Activated naive CD4-positive, alpha-beta T cell treated with anti-CD3 and anti-CD28 coated beads, Interleukin-2, amount 10 ng/mL, durations not matched to agents 7 days and 5 days (primary cell): Measurements from ENCODE around the gene SIN3B.

ENCODE experiments used
- CTCF ChIA-PET: fragments of 350-600 bp; sonication (Branson Sonifier 250); formaldehyde crosslinking; loops from one replicate; lab custom pipeline; 2021; ENCODE audit warnings: antibody characterized with exemption; lab: Charles Lee
- DNase-seq: peaks from one replicate; pipeline ENCODE4 v3.0.0-alpha.2; 2020
- H3K27ac Mint-ChIP-seq: one replicate; pipeline ENCODE4 v1.8.0; 2021; ENCODE audit warnings: mild to moderate bottlenecking, moderate library complexity, mixed read lengths
- H3K27me3 Mint-ChIP-seq: one replicate; pipeline ENCODE4 v1.8.0; 2021; ENCODE audit warnings: mild to moderate bottlenecking, mixed read lengths
- H3K36me3 Mint-ChIP-seq: one replicate; pipeline ENCODE4 v1.8.0; 2021; ENCODE audit warnings: mixed read lengths
- H3K4me1 Mint-ChIP-seq: one replicate; pipeline ENCODE4 v1.8.0; 2021; ENCODE audit warnings: mixed read lengths
- H3K4me3 Mint-ChIP-seq: one replicate; pipeline ENCODE4 v1.8.0; 2021; ENCODE audit warnings: mild to moderate bottlenecking, moderate library complexity, mixed read lengths
- H3K9me3 Mint-ChIP-seq: one replicate; pipeline ENCODE4 v1.8.0; 2021; ENCODE audit warnings: mixed read lengths

SIN3B gene

GRCh38 chr19:16807549-16808284 lies 21.5 kb upstream of the SIN3B start:
- no peaks in the 10 kb centered on the region for H3K4me1 Mint-ChIP-seq
- peaks cover 19% of the 10 kb centered on the region for H3K27me3 Mint-ChIP-seq
- no peak overlapping the region for H3K4me3 Mint-ChIP-seq
- H3K27ac Mint-ChIP-seq, result no peak overlapping the region
- DNase-seq, result no peak
- H3K36me3 Mint-ChIP-seq, result no peaks in the 10 kb centered on the region
- H3K9me3 Mint-ChIP-seq, result no peaks in the 10 kb centered on the region
- CTCF ChIA-PET, result interaction anchor here (0.6 kb wide), 1 partner anchor 519 kb away, joined by 3 read pairs; no protein-coding TSS in a partner anchor

GRCh38 chr19:16814526-16815100 lies 14.6 kb upstream of the SIN3B start:
- Mint-ChIP-seq H3K9me3 (no peaks in the 10 kb centered on the region), H3K36me3 (no peaks in the 10 kb centered on the region), H3K27ac (no peak overlapping the region), H3K4me1 (no peaks in the 10 kb centered on the region), H3K4me3 (no peak overlapping the region), H3K27me3 (peaks cover 32% of the 10 kb centered on the region)
- DNase-seq, result no peak
- CTCF ChIA-PET, result interaction anchor here (1.0 kb wide), 1 partner anchor 237 kb away, joined by 4 read pairs; no protein-coding TSS in a partner anchor

- Mint-ChIP-seq H3K4me3 (no peak overlapping the region), H3K36me3 (no peaks in the 10 kb centered on the region), H3K9me3 (no peaks in the 10 kb centered on the region), H3K27ac (no peak overlapping the region), H3K27me3 (peaks cover 17% of the 10 kb centered on the region), H3K4me1 (peaks cover 6% of the 10 kb centered on the region)
- no peak for DNase-seq
- CTCF ChIA-PET, result no interaction called here
These were observed 9.1 kb upstream of the SIN3B start for GRCh38 chr19:16820056-16820455.

- Mint-ChIP-seq H3K27me3 (peaks cover 18% of the 10 kb centered on the region), H3K4me3 (no peak overlapping the region), H3K36me3 (no peaks in the 10 kb centered on the region), H3K9me3 (no peaks in the 10 kb centered on the region), H3K27ac (no peak overlapping the region), H3K4me1 (peaks cover 12% of the 10 kb centered on the region)
- CTCF ChIA-PET, result no interaction called here
- DNase-seq, result no peak
These were observed 8.1 kb upstream of the SIN3B start for GRCh38 chr19:16821081-16821480.

- Mint-ChIP-seq H3K4me3 (no peak overlapping the region), H3K27ac (no peak overlapping the region), H3K9me3 (no peaks in the 10 kb centered on the region), H3K27me3 (peaks cover 31% of the 10 kb centered on the region), H3K36me3 (no peaks in the 10 kb centered on the region), H3K4me1 (peaks cover 17% of the 10 kb centered on the region)
- CTCF ChIA-PET, result no interaction called here
- DNase-seq, result no peak
These were observed 6.5 kb upstream of the SIN3B start for GRCh38 chr19:16822648-16823047.

- H3K36me3 Mint-ChIP-seq, result no peaks in the 10 kb centered on the region
- no peak for DNase-seq
- CTCF ChIA-PET, result no interaction called here
- peaks cover 23% of the 10 kb centered on the region for H3K4me1 Mint-ChIP-seq
- no peaks in the 10 kb centered on the region for H3K9me3 Mint-ChIP-seq
- H3K27me3 Mint-ChIP-seq, result peaks cover 31% of the 10 kb centered on the region
- H3K27ac Mint-ChIP-seq, result no peak overlapping the region
- peak overlapping the region; percentile 9 for H3K4me3 Mint-ChIP-seq
These were observed 4.4 kb upstream of the SIN3B start for GRCh38 chr19:16824658-16825311.

GRCh38 chr19:16825312-16826052 lies 3.7 kb upstream of the SIN3B start:
- Mint-ChIP-seq H3K4me3 (peak overlapping the region; percentile 9), H3K9me3 (no peaks in the 10 kb centered on the region), H3K27ac (no peak overlapping the region), H3K36me3 (no peaks in the 10 kb centered on the region), H3K27me3 (peaks cover 31% of the 10 kb centered on the region), H3K4me1 (peaks cover 29% of the 10 kb centered on the region)
- CTCF ChIA-PET, result interaction anchor here (0.7 kb wide), 1 partner anchor 16 kb away, joined by 3 read pairs; no protein-coding TSS in a partner anchor
- peak; percentile 20 for DNase-seq

GRCh38 chr19:16829822-16830289 lies 658 bp downstream of the SIN3B start:
- no peaks in the 10 kb centered on the region for H3K9me3 Mint-ChIP-seq
- H3K27me3 Mint-ChIP-seq, result peaks cover 25% of the 10 kb centered on the region
- CTCF ChIA-PET, result no interaction called here
- H3K36me3 Mint-ChIP-seq, result peaks cover 21% of the 10 kb centered on the region
- H3K27ac Mint-ChIP-seq, result peak overlapping the region; percentile 83
- peak overlapping the region; percentile 87 for H3K4me3 Mint-ChIP-seq
- H3K4me1 Mint-ChIP-seq, result peaks cover 32% of the 10 kb centered on the region
- DNase-seq, result peak; percentile 22

GRCh38 chr19:16830679-16831078 lies 1.5 kb downstream of the SIN3B start:
- no peak for DNase-seq
- CTCF ChIA-PET, result no interaction called here
- H3K4me1 Mint-ChIP-seq, result peaks cover 25% of the 10 kb centered on the region
- peaks cover 22% of the 10 kb centered on the region for H3K36me3 Mint-ChIP-seq
- peaks cover 17% of the 10 kb centered on the region for H3K27me3 Mint-ChIP-seq
- peak overlapping the region; percentile 87 for H3K4me3 Mint-ChIP-seq
- H3K27ac Mint-ChIP-seq, result no peak overlapping the region
- H3K9me3 Mint-ChIP-seq, result no peaks in the 10 kb centered on the region

- peaks cover 8% of the 10 kb centered on the region for H3K27me3 Mint-ChIP-seq
- H3K4me1 Mint-ChIP-seq, result peaks cover 24% of the 10 kb centered on the region
- peak overlapping the region; percentile 44 for H3K27ac Mint-ChIP-seq
- no peak for DNase-seq
- CTCF ChIA-PET, result no interaction called here
- H3K4me3 Mint-ChIP-seq, result peak overlapping the region; percentile 6
- H3K9me3 Mint-ChIP-seq, result no peaks in the 10 kb centered on the region
- peaks cover 22% of the 10 kb centered on the region for H3K36me3 Mint-ChIP-seq
These were observed 2.3 kb downstream of the SIN3B start for GRCh38 chr19:16831531-16831930.

GRCh38 chr19:16834747-16835146 lies 5.5 kb downstream of the SIN3B start:
- Mint-ChIP-seq H3K9me3 (no peaks in the 10 kb centered on the region), H3K36me3 (peaks cover 25% of the 10 kb centered on the region), H3K4me1 (peaks cover 13% of the 10 kb centered on the region), H3K4me3 (no peak overlapping the region), H3K27ac (no peak overlapping the region), H3K27me3 (no peaks in the 10 kb centered on the region)
- CTCF ChIA-PET, result no interaction called here
- no peak for DNase-seq

- CTCF ChIA-PET, result no interaction called here
These were observed 7.2 kb downstream of the SIN3B start for GRCh38 chr19:16836115-16837034.

GRCh38 chr19:16837035-16837362 lies 7.8 kb downstream of the SIN3B start:
- DNase-seq, result no peak
- CTCF ChIA-PET, result no interaction called here
- Mint-ChIP-seq H3K36me3 (peaks cover 22% of the 10 kb centered on the region), H3K4me3 (no peak overlapping the region), H3K4me1 (no peaks in the 10 kb centered on the region), H3K27ac (no peak overlapping the region), H3K9me3 (no peaks in the 10 kb centered on the region), H3K27me3 (no peaks in the 10 kb centered on the region)

More at GRCh38 chr19:16836115-16837034, 7.2 kb downstream of the SIN3B start:
- Mint-ChIP-seq H3K4me1 (peaks cover 2% of the 10 kb centered on the region), H3K9me3 (no peaks in the 10 kb centered on the region), H3K4me3 (no peak overlapping the region), H3K27ac (no peak overlapping the region), H3K27me3 (no peaks in the 10 kb centered on the region), H3K36me3 (peaks cover 26% of the 10 kb centered on the region)
- DNase-seq, result no peak
